Breast epithelium (tissue), 3 donors: ENCODE results near the gene PRKAR1B.

Experiments used
- CTCF ChIP-seq, 3 donors: fragments of 450-650 bp; IDR thresholded peaks; one replicate each; pipeline ENCODE4 v1.5.1; 2016 to 2017; ENCODE audit warnings: antibody characterized with exemption in 3 of 3, mild to moderate bottlenecking in 3 of 3, moderate library complexity in 3 of 3
- POLR2A ChIP-seq: fragments of 450-650 bp; IDR thresholded peaks from one replicate; pipeline ENCODE4 v1.6.1; 2016; ENCODE audit warnings: antibody characterized with exemption, mild to moderate bottlenecking, moderate library complexity

DNA sequence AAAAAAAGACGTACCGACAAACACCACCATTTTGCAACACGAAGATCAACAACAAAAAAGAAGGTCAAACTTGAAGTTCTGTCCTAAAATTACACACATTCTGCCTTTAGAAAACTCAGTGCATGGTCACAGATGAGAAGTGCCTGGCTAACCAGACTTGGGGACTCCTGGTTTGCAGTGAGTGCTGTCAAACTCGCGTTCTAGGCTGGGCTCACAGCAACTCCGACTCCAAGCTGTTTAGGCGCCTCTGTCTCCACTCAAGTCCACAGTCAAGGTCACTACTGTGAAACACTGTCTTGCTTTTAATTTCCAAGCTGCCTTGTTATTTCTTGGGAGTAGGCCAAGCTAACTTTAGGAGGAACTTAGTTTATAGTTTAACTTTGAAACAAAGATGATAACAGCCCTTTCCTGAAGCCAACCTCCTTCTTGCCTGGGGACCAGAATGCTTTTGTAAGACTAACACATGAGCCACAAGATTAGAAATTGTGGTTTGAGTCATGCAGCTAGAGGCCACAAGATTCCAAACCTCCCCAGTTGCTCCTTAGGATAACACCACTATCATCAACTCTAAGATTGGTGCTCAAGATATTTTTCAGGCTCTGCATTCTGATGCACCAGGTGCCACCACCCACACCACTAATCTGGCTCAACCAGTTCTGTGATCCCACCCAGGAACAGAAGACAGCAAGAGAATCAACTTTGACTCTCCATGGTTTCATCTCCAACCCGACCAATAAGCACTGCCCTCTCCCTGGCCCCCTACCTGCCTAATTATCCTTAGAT, 1.7 kb downstream of the PRKAR1B start:
- TF ChIP-seq CTCF (IDR thresholded peaks at IDR 0.05) = no peak
- TF ChIP-seq POLR2A = no peak
